HL-60/S4 treated with phorbol 12-myristate 13-acetate at 8.2 ng/mL for 4 days and 3 days (cell line): ENCODE results near the gene BACH2.

Source experiments
- in situ Hi-C: fragments of 300-500 bp; cut with MboI; formaldehyde crosslinking; loops from 2 replicates; pipeline ENCODE4 v1.15.0; 2022; ENCODE audit warnings: low sequenced_read_pairs

BACH2 gene

DNA sequence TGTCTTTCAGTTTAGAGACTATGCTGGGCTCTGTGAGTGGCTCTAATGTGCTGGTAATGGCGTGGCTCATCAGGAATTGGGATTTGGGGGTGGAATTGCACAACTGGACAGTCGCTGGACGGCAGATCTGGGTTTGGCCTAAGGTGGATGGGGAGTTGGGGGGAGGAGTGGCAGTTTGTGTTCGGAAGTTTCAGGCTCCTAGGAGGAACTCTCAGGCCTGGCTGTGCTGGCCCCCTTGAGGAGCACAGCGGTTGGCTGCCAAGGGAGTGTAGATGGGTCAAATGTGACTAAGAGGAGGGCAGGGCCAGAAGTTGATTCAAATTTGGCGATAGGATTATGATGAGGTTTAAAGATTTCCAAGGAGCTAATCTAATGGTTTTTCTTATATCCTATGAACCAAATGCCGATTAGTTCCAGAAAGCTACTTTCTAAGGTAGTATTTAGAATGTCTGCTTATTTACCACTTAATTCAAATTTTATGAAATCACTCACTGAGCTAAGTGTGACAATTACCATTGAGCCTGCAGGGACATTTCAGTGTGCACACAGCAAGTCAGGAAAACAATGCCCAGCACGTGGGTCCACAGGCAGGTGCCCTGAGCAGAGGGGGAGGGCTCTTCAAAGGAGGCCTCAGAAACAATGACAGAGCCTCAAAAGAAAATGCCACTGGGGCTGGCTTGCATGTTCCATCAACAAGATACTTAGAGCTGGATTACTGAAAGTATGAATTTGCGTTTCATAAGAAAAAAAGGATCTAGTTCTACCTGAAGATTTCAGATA is 291.4 kb downstream of the BACH2 start:
- in situ Hi-C loops, result no loop called here

DNA sequence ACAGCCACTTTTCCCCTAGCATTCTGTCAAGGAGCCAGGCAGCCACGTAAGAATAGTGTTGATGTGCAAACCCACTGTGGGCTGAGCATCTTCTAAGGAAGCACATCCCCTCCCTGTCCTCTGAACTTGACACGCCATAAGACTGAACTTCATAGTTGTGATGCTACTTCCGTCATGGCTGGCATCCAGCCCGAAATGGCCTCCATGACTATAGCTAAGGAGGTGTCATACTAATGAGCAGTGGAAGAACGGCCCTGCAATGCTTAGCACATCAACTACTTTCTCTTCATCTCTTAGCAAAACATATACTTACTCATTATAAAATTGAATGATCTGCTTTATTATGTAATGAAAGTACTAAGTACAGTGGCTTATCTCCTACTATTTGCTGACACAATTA is 292.1 kb downstream of the BACH2 start:
- in situ Hi-C loops, result no loop called here

DNA sequence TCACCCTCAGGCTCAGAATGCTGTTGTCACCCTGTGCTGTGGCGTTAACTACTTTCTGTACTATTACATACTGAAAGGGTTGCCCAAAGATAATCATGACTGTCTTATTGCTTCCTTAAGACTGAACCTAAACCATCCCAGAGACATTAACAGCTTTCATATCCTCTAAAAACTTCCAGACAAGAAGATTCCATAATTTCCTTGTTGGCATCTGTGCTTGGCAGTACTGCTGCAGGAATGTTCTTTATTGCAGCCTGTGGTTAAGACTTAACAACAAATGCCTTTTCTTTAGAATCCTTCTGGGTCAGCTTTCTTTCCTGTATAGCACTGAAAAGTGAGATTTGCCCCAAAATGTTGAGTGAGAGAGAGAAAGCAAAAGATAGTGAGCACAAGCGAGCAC is 292.7 kb downstream of the BACH2 start:
- in situ Hi-C loops, result no loop called here

DNA sequence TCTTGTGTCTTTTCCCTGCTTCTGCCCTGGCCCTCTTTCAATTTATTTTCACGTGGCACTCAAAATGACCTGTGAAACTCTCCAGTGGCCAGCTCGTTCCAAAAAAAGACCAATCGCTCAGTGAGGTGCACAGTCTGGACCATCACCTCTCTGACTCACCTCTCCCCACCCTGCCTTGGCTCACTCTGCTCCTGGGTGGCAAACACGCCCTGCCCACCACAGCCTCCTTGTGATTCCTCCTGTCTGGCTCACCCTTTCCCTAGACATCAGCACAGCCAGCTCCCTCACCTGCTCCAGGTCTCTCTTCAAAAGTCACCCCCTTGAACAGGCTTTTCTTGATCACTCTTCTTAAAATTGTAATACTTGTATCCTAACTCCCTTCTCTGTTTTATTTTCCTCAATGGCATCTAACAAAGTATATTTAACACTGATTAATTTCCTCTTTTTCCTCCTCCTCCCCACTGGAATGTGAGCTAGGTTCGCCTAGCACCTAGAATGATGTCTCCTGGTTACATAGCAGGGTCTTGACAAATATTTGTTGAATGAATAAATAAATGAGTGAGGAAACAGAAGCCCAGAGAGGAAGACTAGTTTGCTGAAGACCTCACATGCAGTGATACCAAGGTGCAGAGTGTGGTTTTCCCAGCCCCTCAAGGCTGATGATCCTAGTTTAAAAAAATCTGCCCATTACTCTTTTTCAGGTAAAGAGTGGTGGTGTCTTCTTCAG is 293.4 kb downstream of the BACH2 start:
- in situ Hi-C loops, result no loop called here

DNA sequence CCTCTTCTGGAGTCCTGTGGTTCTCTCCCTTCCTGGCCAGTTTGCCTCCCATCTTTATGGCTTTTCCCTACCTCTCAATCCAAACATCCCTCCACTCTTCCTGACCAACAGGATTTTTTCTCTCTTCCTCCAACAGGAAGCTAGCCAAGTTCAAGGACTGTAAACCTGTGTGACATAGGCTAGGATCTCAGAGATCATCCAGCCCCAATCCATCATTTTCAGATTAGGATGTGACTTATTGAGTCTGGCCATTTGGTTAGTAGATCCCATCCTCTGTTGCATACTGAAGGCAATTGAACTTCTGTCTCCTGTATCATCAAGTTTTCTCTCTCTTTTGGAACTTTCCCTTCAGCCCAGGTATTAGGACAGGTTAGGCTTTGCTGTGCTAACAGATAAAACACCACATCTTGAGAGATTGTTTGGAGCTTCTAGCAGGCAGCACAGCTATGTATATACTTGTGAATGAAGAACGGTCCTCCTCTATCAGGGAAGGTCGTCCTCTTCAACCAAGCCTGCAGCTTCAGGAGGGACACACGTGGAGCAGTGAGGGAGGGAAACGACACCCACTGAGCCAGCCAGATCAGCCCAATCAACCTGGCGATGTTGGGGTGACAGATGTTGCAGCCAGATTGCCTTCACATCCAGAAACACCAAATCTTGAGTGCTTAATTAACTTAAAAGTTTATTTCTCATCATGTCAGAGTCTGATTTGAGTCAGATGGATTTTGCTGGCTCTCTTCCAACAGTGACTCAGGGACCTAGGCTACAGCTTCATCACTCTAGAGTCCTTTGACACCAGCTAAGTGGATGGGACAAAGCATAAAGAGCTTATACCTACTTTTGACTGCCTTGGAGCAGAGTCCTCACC is 295.5 kb downstream of the BACH2 start:
- in situ Hi-C loops, result no loop called here

DNA sequence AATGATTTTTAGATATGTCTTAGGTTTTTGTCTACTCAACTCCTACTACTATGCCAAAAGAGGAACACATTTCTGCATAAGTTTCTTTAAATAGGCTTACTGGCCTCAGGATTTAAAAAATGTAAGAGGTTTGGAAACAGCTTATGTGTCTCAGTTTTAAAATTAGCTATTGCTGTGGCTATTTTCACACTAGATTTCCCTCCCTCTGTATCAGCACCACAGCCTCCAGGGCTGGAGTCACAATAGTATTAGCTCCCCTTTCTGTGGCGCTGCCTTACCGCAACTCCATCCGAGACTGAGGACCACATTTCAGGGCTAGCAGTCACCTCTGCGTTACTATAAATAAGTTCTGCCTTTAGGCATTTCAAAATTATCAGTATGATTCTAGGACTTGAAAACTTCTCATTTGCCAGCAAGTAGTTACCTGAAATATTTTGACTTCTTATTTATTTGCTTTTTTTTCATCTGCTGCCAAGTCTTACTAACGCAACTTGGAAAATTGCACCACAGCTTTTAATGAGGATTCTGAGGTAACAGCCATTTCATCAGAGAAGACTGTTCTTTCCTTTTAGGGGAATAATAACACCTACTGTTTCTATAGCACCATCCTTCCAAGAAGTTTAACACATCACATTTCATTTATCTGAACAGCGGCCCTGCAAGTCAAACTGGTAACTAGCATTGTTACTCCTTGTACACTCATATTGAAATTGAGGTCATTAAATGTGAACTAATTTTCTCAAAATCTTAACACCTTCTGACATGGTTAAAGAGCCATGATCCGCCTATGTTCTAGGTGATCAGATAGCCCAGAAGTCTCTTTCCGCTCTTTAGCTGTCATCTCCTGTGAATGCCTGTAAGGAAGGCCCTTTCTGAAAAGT is 296.5 kb downstream of the BACH2 start:
- in situ Hi-C loops, result no loop called here

DNA sequence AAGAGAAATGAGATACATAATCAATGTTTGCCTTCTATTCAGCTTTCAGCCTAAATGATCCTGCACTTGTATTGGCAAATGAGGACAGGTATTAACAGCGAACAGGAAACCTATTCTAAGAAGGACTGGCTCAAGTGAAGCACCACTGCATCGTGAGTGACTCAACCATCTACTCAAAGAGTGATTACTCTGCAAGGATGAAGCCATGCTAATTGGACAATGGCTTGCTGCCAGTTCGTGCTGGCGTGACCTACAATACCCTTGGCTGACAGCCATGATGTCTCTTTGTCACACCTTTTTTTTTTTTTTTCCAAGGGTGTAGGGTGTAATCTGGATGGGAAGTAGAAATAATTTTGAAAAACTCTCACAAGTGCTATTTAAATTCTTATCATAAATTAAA is 297.5 kb downstream of the BACH2 start:
- in situ Hi-C loops, result no loop called here

DNA sequence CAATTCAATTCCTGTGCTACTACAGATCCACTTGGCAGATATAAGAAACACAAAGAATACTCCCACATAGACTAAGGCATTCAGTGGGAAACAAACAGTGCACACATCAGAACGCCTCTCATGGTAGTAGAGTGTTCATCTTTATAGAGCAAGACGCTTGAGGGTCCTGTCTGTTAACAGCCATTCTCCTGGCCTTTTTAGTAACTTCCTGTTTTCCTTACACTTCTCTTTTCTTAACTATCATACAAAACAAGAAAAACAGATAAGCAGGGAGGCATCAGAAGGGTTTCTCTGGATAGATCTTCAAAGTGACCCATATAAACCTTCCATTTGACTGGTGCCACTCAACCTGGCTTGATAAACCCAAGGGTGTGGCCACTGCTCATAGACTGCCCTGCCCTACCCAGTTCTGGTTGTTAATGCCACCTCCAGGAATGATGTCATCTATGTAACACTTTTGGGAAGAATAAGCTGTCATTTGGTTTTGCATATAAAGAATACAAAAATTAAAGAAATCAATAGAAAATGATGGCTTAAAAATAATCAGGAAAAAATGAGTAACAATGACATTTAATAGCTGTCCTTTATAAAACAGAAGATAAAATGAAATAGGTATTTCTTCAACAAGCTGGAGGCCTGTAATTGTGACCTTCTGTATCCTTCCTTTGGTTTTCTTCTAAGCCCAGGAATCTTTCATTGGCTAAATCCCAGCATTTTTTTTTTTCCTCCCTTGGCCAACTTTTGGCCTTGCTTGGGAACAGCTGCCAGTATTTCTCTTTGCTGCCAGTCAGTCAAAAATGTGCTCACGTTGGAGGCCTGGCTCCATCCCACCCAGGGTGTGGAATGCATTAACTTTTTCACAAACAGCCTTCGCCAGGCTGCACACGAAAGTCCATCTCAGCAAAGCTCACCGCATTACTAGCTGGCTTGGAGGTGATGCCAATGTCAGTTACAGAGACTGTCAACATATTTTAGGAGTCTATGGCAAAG is 298.9 kb downstream of the BACH2 start:
- in situ Hi-C loops, result no loop called here

DNA sequence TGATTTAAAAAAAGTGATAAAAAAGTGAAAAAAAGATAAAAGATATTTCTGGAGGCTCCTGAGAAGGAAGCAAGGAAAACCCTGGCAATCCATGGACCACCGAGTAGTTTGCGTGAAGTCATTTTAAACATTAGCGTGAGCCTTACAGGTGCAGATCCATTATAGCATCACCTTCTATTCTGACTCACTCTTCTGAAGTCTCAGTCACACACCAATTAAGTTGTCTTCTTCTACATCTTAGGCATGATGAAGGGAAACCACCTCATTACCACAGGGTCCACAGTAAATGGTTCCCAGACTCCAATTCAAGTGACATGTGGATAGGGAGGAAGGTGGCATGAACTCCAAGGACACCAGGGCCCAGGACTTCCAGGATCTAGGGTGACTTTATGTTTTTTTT is 303.2 kb downstream of the BACH2 start:
- in situ Hi-C loops, result no loop called here

DNA sequence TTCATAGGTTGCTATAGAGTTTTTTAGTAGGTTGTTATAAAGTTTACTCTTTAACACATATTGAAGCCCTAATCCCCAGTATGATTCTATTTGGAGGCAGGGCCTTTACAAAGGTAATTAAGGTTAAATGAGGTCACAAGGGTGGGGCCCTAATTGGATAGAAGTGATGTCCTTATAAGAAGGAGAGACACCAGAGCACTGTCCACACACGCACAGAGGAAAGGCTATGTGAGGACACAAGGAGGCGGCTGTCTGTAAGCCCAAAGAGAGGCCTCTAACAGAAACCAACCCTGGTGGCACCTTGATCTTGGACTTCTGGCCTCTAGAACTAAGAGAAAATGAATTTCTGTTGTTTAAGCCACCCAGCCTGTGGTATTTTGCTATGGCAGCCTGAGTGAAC is 303.8 kb downstream of the BACH2 start:
- in situ Hi-C loops, result no loop called here

DNA sequence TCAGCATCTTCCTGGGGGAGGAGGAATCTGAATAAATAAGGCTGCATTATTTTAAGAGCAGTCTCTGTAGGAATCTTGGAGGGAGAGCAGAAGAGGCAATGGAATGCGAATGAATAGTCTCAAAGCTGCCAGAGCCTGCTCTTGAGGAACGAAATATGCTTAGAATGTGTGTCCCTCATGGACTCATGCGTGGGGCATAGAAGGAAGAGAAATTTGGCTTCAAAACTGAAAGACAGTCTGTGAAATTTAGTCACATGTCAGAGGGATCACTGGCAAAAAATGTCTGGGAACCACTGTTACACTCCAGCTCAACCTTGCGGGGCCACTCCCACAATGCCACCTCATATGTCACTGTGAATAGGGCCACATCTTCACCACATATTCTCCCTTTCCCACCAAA is 306.9 kb downstream of the BACH2 start:
- in situ Hi-C loops, result no loop called here

DNA sequence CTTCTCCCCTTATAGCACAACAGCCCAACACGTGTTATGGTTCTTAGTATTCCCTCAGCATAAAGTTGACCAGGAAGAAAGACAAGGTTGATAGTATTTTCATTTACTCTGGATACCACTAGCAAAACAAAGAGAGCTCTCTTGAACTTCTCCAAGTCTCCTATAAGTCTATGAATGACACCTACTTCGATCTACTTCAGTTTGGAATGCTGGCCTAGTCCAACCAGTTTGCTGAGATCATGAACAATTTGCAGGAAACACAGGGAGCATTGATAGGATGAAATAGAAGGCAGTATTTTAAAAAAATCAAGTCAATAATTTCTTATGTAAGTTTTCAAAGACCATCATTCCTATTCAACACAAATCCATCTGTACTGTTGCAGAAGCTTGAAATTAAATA is 308.8 kb downstream of the BACH2 start:
- in situ Hi-C loops, result no loop called here

DNA sequence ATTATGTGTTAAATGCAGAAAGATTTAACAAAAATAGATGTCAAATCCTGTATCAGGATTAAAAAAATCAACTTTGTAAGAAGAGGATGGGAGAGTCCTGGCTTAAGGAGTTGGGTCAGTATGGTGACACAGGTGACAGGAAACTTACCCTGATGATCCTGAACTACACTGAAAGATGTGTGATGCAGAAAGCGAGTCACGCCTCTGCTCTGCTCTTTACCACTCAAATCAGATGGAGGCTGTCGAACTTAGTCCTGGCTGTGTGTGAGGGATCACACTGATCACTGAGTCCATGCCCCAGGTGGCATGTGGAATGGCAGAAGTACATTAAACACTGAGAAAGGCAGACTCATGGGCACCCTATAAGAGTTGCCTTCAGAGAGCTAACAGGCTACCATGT is 309.5 kb downstream of the BACH2 start:
- in situ Hi-C loops, result no loop called here

DNA sequence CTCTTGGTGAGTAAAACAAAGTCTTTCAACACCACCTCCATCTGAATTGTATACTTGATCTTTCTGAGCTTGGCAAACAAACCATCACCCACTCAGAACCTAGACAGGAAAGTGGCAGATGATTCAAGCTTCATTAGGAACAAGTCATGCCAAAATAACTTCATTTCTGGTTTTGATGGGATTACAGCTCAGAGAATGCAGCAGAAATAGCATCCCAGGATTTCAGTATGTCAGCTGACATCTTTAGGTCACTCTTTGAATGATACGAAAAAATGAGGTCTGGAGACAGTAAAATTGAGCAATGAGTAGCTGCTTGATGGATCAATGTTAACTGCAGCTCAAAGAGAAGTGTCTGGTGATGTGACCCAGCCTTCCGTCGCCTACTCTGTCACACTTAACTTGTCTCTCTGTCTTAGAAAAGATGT is 310.0 kb downstream of the BACH2 start:
- in situ Hi-C loops, result no loop called here

DNA sequence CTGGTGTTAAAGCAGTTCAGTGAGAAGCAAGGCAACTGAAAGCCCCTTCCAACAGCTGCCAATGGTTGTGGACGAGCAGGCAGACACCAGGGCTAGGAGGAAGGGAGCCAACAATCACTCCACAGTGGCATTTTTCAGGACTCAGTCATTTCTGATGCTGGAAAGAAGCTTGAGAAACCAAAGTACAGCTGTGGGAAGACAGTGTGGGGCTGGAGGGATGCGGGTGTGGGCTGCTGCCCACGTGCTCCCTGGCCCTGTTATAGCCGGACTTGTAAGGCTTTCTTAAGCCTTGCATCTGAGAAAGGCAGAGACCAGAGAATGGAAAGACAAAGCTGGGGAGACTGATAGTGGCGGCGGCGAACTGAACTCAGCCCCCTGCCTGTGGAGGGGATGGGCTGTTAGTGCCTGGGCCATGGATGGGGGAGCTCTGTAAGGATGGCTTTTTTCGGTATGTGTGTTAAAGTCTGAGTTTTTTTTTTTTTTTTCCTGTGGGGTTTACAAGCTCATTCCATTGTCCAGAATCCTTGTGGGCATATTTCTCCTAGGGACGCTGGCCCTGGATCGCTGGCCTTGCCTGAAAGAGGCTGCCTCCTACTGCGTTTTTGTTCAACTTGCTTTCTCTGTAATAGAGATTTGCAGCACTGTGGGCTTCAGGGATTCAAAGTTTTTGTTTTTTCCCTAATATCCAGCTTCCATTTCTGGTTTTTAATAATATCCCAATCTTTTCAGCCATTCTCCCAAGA is 310.7 kb downstream of the BACH2 start:
- in situ Hi-C loops, result no loop called here

DNA sequence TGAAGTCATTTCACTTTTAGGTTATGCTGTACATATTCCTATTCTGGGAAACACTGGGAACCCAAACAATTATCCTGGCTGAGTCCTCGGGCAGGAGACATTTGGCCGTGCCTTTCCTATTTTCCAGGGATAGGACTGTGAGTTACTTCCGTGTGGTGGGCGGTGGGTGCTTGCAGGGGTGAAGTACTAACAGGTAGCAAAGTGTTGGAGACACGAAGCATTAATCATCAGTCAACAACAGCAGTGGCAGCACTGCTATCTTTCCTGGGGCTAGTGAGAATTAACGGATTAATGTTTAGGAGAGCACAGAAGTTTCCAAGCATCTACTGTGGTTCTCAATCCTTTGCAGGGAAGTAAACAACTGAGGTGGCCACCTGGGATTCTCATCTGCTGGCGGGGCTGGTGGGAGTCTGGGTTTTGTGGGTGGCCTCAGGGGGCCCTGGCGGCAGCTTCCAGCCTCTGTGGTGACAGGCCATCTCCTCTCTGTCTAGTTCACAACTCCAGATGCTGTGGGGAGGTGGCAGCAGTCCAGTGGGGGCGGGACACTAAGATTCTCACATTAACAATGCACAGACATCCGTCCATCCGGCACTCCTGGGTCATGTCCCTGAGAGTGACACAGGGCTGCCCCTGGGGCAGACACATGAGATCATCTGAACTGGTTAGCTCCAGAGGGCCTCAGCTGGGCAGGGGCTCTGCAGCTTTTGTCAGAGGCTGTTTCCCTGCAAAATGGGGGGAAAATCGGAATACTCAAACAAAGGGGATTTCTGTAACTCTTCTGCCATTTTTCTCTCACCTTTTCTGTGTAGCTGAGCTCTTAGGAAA is 311.5 kb downstream of the BACH2 start:
- in situ Hi-C loops, result no loop called here

DNA sequence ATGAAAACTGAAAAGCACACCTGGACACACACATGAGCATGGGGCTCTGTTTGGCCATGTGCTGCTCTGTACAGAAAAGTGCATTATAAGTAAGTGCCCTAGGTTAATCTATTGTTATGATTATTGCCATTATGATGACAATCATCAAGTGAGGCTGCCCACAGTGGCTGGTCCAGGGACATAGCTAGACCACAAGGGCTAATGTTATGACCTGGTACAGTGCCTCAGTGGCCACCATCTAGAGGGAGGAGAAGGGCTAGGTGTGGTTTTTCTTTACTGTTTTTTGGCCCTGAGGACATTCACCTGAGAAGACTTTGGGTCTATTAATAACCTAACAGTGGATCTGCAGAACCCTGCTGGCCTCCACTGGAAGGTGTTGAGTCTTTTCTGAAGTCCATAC is 316.3 kb downstream of the BACH2 start:
- in situ Hi-C loops, result no loop called here
